Jurkat, Clone E6-1 (cell line): ENCODE measurements around the gene EMILIN2.
"Not testable (repeated sequence)": the region's sequence is repeated elsewhere in the genome, so short reads cannot be mapped to it uniquely, and the experiment has no call there.

Experiments
- DNase-seq: peaks from one replicate; pipeline ENCODE4 v3.0.0-alpha.2; 2011; ENCODE audit warnings: low read depth, low spot score
- H3K4me3 ChIP-seq: 2 replicates; pipeline ENCODE4 v1.5.1; 2011; ENCODE audit warnings: mild to moderate bottlenecking, low read length, control low read depth, moderate library complexity

The EMILIN2 gene

GRCh38 chr18:2839202-2839601, 7.6 kb upstream of the EMILIN2 start:
- no peak overlapping the region for H3K4me3 ChIP-seq
- DNase-seq: no peak

GRCh38 chr18:2840521-2840920, 6.3 kb upstream of the EMILIN2 start:
- DNase-seq: no peak
- H3K4me3 ChIP-seq: no peak overlapping the region

- no peak for DNase-seq
- no peak overlapping the region for H3K4me3 ChIP-seq
These were observed 3.7 kb upstream of the EMILIN2 start for GRCh38 chr18:2843146-2843545.

- no peak overlapping the region for H3K4me3 ChIP-seq
- no peak for DNase-seq
These were observed 1.6 kb upstream of the EMILIN2 start for GRCh38 chr18:2845172-2845571.

GRCh38 chr18:2847317-2848246, 776 bp downstream of the EMILIN2 start:
- DNase-seq: no peak
- no peak overlapping the region for H3K4me3 ChIP-seq

- DNase-seq: no peak
- no peak overlapping the region for H3K4me3 ChIP-seq
These were observed 1.7 kb downstream of the EMILIN2 start for GRCh38 chr18:2848247-2849246.

- DNase-seq: no peak
- no peak overlapping the region for H3K4me3 ChIP-seq
These were observed 4.0 kb downstream of the EMILIN2 start for GRCh38 chr18:2850816-2851215.

- H3K4me3 ChIP-seq: no peak overlapping the region
These were observed 5.0 kb downstream of the EMILIN2 start for GRCh38 chr18:2851771-2852170.

GRCh38 chr18:2852460-2852859, 5.7 kb downstream of the EMILIN2 start:
- H3K4me3 ChIP-seq, DNase-seq: not testable (repeated sequence)

More at GRCh38 chr18:2851771-2852170, 5.0 kb downstream of the EMILIN2 start:
- DNase-seq: no peak

GRCh38 chr18:2853173-2853925, 6.5 kb downstream of the EMILIN2 start:
- no peak overlapping the region for H3K4me3 ChIP-seq
- DNase-seq: no peak

- H3K4me3 ChIP-seq: no peak overlapping the region
- DNase-seq: no peak
These were observed 7.3 kb downstream of the EMILIN2 start for GRCh38 chr18:2853926-2854664.

GRCh38 chr18:2854875-2855274, 8.1 kb downstream of the EMILIN2 start:
- DNase-seq: no peak
- H3K4me3 ChIP-seq: no peak overlapping the region

GRCh38 chr18:2855560-2856350, 8.9 kb downstream of the EMILIN2 start:
- no peak for DNase-seq
- no peak overlapping the region for H3K4me3 ChIP-seq

GRCh38 chr18:2856547-2857170, 9.9 kb downstream of the EMILIN2 start:
- no peak overlapping the region for H3K4me3 ChIP-seq
- no peak for DNase-seq

- no peak for DNase-seq
- no peak overlapping the region for H3K4me3 ChIP-seq
These were observed 10.8 kb downstream of the EMILIN2 start for GRCh38 chr18:2857491-2858131.

GRCh38 chr18:2860397-2860796, 13.6 kb downstream of the EMILIN2 start:
- not testable (repeated sequence) for H3K4me3 ChIP-seq

GRCh38 chr18:2863997-2864396, 17.2 kb downstream of the EMILIN2 start:
- H3K4me3 ChIP-seq, DNase-seq: not testable (repeated sequence)

More at GRCh38 chr18:2860397-2860796, 13.6 kb downstream of the EMILIN2 start:
- DNase-seq: not testable (repeated sequence)
